SK-N-SH treated with all-trans-retinoic acid at 6 μM for 48 hours (cell line): ENCODE results near the gene CXCL10.

ENCODE experiments used
- GLIS3 ChIP-seq: fragments of 250-450 bp; sonication (Bioruptor Pico); IDR thresholded peaks from 2 replicates; pipeline ENCODE4 v1.5.0; 2020; ENCODE audit warnings: mild to moderate bottlenecking, moderate library complexity
- PPARA ChIP-seq: fragments of 250-450 bp; sonication (Bioruptor Pico); IDR thresholded peaks from 2 replicates; pipeline ENCODE4 v1.5.0; 2020; ENCODE audit warnings: mild to moderate bottlenecking, borderline replicate concordance

DNA sequence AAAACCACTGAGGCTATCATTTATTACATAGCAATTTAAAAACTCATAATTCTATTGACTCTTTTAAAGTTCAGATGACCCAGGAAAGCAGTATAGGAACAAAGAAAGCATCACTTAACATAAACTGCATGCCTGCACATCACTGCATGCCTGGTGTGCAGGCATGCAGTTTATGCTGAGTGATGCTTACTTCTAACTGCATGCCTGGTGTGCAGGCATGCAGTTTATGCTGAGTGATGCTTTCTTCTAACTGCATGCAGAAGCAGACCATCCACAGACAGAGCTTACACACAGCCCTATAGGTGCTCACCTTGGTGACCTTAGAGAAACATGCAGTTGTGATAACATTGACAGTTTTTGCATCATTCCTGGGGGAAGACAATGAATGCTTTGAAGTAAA lies 49.5 kb downstream of the CXCL10 start:
- no peak for TF ChIP-seq GLIS3 (CRISPR knock-in tag)
- TF ChIP-seq PPARA: no peak
